GM19452 (cell line): ENCODE measurements around the gene SLC2A4.

Experiments used
- ATAC-seq: cut with Tn5 transposase; IDR thresholded peaks from one replicate; pipeline ENCODE4 v1.9.1; 2021; ENCODE audit not compliant: unreplicated experiment

Gene SLC2A4

DNA sequence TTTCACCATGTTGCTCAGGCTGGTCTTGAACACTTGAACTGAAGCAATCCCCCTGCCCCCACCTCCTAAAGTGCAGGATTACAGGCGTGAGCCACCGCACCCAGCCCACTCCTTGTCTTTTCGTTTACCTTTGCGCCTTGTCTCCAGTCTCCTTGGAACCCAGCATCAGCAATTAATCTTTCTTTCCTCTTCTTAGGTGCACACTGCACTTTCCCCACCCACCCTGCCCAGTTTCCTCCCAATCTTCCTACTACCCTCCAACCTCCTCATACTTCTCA, 17.8 kb upstream of the SLC2A4 start:
- ATAC-seq = no peak

DNA sequence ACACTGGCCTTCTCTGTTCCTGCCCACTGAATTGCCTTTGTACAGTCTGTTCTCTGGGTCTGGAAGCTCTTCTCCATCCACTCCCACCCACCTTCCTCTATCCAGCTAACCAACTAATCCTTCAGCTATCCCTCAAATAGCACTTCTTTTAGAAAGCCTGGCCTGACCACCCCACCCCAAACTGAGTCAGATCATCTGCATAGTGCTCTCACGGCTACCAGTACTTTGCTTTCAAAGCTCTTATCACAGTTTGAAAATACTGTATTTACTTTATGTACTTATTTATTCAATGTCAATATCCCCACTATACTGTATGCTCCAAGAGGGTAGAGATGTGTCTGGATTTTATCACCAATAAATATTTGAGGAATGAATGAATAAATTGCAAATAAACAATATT, 14.7 kb upstream of the SLC2A4 start:
- no peak for ATAC-seq

GRCh38 chr17:7279448-7279847, 2.1 kb upstream of the SLC2A4 start:
- ATAC-seq = no peak

DNA sequence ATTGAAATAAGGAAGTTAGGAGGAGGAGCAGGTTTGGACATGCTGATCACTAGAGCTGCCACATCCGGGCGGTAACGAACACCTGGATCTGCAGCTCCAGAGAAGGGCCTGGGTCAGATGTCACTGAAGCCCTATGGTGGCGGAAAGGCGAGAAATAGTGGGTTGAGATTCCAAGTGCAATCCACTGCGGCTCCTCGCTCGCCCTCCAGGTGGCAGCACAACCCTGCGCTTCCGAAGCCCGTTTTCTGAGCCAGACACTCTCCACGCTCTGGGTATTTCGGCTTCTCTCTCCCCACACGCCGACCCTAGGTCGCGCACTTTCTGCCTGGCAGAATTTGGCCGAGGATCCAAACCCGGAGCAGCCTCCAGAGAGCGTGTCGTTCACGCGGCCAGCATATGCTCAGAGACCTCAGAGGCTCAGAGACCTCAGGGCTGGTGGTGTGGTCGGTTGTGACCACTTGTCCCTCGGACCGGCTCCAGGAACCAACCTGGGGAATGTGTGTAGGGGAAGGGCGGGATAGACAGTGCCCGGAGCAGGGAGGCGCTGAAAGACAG, 922 bp upstream of the SLC2A4 start:
- peak; percentile 62 for ATAC-seq

DNA sequence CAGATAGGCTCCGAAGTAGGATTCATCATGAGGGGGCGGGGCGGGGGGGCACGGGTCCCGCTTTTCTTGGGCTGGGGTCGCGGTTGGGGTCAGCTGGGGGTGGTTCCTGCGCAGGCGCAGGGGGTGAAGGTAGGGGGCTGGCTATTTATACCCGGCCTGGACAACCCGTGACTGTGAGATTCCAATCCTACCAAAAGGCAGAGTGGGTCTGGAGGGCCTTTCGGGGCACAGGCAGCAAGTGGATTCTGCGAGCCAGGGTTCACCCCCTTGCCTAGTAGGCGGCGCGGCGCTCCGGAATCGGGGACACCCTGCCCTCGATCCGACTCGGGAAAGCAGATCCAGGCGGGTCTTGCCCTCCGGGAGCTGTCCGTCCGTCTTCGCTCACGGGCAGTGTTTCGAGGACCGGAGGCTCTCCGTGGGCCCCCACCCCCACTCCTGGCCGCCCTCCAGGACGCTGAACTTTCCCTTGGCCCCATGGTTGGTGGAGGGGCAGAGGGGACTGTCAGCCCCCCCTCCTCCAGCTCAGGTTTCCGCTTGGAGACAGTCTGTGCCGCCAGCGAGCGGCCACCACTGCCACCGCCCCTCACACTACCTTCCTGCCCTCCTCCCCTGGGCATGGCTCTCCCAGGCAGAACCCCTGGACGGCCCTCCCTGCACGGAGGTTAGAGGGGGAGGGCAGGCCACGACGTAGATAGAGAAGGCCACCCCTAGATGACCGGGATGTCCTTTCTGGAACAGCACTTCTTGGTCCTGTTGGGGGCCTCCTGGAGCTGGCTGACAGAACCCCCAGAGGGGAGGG, 634 bp downstream of the SLC2A4 start:
- no peak for ATAC-seq

- no peak for ATAC-seq
These were observed 1.3 kb downstream of the SLC2A4 start for GRCh38 chr17:7282752-7283321.

DNA sequence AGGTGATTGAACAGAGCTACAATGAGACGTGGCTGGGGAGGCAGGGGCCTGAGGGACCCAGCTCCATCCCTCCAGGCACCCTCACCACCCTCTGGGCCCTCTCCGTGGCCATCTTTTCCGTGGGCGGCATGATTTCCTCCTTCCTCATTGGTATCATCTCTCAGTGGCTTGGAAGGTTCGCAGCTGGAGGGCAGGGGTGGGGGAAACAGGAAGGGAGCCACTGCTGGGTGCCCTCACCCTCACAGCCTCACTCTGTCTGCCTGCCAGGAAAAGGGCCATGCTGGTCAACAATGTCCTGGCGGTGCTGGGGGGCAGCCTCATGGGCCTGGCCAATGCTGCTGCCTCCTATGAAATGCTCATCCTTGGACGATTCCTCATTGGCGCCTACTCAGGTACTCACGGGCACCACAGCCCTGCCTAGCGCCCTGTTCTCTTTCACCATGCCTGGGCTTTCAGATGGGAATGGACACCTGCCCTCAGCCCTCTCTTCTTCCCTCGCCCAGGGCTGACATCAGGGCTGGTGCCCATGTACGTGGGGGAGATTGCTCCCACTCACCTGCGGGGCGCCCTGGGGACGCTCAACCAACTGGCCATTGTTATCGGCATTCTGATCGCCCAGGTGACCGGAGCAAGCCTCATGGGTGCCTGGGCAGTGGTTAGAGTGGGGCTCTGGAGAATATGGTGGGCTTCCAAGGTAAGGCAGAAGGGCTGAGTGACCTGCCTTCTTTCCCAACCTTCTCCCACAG, 2.1 kb downstream of the SLC2A4 start:
- no peak for ATAC-seq

DNA sequence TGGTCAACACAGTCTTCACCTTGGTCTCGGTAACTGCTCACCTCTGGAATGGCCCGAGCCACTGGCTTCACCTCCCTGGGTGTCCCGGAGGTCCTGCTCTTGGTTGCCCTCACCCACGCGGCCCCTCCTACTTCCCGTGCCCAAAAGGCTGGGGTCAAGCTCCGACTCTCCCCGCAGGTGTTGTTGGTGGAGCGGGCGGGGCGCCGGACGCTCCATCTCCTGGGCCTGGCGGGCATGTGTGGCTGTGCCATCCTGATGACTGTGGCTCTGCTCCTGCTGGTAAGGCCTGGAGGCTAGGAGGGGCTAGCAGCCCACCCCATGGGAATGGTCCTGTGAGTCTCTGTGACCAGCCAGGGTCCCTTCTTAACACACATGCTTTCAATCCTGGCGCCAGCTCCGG, 3.4 kb downstream of the SLC2A4 start:
- no peak for ATAC-seq

- ATAC-seq = no peak
These were observed 4.2 kb downstream of the SLC2A4 start for GRCh38 chr17:7285679-7286078.

DNA sequence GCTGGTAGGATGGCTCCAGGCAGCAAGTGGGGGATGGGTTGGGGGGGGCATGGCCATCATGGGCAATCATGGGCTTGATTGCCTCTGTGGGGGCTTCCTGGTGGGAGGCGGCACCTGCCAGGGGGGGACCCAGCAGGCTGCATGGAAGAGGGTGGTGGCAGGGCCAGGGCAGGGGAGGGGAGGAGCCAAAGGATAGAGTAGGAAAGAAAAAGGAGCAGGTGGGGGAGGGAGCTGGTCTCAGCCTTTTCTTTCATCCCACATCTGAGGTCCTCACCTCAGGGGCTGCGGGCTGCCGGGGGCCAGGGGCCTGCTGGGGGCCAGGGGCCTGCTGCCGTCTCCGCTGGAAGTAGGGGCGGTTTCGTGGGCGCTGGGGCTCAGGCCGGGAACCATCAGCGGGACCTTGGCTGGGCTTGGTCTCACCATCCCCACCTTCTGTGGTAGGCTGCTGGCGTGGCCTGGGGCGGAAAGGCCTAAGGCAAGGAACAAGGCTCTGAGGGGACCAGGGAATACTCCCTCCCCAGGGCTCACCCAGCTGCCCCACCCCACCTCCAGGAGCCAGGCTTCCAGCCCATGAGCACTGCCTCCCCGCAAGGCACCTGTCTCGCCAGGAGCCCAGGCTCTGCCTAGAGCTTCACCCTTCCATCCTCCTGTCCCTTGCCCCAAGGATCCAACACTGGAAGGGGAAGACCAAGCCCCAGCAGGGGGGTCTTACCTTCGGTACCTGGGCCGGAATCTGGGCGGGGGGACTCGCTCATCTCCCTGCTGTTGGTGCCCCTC, 7.9 kb downstream of the SLC2A4 start:
- ATAC-seq = no peak

DNA sequence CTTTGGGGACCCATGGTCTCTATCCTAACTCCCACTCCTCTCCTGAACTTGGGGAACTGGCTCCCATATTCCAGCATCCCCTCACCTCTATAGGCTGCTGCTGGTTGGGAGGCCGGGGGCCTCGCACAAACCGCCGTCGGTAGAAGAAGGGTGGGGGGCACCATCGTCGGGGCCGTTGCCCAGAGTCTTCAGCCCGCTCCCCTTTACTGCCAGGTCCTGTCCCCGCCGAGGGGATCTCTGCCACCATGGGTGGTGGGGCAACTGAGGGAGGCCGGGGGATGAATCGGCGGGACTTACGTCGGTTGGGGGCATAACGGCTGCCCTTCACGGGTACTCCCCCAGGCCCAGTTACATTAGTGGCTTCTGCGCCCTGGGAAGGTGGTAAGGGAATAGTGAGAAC, 8.6 kb downstream of the SLC2A4 start:
- ATAC-seq = no peak

DNA sequence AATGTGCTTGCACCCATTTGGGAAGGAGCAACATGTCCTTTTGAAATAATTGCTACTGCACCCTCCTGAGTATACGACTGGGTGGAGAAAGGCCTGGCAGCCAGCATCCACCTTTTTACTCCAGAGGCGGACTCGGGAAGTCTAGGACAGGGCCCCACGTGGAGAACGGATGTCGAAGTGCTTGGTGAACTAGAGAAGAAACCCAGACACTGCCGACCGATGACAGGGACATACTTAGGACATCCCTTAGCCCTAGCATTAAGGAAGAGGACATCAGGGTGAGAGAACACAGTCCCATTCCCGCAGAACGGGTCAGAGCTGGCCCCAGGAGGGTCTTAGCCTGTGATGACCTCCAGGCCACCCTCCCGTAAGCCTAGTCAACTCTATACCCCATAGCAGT, 9.2 kb downstream of the SLC2A4 start:
- ATAC-seq = no peak

GRCh38 chr17:7292194-7292593, 10.7 kb downstream of the SLC2A4 start:
- no peak for ATAC-seq

DNA sequence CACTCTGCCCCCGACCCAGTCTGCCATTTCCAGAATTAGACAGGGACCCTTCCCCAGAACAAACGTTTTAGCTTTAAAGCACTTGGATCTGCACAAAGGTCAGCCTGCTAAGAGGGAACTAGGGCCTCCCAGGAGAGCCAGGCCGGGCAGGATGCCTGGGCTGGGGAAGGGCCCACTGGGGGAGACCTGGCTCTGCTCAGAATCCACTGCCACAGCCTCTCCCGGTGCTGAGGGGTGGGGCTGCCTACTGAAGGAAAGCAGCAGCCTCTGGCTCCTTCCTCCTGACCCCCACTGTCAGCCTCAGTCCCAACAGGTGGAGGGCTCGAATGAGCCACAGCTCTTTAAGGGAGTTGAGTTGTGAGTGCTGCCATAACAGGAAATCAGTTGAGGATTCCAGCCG, 11.2 kb downstream of the SLC2A4 start:
- ATAC-seq = no peak

- no peak for ATAC-seq
These were observed 11.6 kb downstream of the SLC2A4 start for GRCh38 chr17:7293159-7293558.

DNA sequence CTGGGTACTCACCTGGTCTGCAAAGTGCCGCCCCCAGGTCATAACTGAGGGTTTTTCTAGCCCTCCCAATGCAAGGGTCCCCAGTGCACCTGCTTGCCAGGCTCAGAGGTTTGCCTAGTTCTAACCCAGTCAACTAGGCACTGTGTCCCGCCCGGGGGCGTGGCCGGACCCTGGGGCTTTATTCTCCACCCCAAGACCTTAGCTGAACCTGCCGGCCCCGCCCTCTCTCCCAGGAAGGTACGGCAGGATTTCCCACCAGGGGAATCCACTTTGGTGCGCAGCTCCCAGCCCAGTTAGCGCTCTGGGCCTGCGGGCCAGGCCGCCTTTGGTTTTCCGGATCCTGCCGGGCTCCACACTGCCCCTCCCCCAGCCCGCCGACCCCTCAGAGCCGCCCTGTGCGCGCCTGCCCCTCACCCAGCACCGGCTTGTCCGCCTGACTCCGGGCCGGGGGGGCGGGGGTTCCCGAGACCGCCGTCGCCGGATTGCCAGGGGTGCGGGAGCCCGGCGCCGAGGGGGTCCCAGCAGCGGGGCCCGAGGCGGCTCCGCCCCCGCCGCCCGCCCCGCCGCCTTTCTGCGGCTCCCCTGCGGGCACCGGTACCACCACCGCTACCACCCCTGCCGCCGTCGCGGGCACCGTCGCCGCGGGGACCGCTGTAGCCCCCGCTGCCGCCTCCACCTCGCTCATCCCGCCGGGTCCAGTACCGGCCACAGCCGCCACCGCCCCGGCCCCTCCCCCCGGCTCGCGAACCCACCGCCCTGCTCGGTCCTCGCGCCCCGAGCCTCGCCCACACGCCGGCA, 12.5 kb downstream of the SLC2A4 start:
- no peak for ATAC-seq

DNA sequence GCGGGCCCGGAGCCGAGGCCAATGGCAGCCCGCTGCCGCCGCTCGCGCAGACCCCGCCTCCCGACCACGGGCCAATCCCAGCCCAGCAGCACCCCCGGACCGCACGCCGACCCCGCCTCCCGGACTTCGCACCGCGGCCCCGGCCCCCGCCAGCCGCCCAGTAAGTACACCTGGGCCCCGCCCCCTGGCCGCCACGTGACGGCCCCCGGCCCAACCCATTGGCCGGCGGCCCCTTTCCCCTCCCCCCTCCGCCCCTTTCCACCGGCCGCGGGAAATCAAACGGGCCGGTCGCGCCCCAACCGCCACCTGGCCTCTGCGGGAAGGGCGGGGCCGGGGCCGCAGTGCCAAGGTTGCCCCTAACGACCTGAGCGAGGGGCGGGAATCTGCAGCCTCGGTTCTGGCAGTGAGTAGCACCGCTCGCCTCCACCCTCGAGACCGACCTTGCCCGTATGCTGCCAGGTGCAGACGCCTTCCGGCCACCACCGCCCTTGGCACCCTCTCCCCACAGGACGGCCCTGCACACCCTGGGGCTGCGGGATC, 13.2 kb downstream of the SLC2A4 start, which contains the start of gene YBX2:
YBX2 (minus strand) TSS at position 26 of the 540 bp plus-strand sequence. CDS start 139 bp downstream, outside the sequence.
- no peak for ATAC-seq

DNA sequence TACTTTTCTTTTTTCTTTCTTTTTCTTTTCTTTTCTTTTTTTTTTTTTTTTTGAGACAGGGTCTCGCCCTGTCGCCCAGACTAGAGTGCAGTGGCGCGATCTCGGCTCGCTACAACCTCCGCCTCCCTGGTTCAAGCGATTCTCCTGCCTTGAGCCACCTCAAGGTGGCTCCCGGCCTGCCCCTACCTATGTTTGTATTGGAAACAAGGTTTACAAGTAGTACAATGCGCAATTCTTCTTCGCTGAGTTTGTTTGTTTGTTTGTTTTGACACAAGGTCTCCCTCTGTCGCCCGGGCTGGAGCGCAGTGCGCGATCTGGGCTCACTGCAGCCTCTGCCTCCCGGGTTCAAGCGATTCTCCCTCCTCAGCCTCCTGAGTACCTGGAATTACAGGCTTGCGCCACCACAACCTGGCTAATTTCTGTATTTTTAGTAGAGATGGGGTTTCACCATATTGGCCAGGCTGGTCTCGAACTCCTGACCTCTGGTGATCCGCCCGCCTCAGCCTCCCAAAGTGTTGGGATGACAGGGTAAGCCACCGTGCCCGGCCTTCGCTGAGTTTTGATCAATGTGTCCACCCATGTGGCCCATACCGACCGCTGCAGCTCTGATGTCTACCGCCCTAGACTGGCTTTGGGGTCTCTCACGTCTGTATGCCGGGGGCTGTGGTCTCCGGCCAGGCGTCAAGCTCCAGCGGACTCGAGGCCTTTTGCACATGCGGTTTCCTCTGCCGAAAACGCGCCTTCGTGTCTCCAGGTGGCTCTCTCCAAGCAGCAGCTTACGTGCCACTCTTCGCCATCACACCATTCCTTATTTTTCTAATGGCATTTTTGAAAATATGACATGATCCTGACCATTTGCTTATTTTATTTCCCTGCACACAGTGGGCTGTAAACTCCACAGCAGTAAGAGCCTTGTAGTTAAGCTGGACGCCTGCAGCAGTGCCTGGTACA, 14.0 kb downstream of the SLC2A4 start:
- no peak for ATAC-seq
